Measurements from ENCODE around the gene CCL19. TPM values are rescaled to one million over a fixed set of nuclear protein-coding genes. Genes with fewer than 3 reads are reported as not detected.

The CCL19 gene
- total RNA-seq, 1 experiment from 2014 or later = not detected

- Histone ChIP-seq H3K4me1 (peaks cover 4% of the 10 kb centered on the region; the same call in 1 of the 2 replicates), H3K27me3 (replicated peaks; ENCODE audit: control insufficient read depth, insufficient read depth, low read length) (no peaks in the 10 kb centered on the region), H3K36me3 (ENCODE audit: control insufficient read depth, insufficient read depth, low read length) (no peaks in the 10 kb centered on the region), H3K4me3 (ENCODE audit: low read depth, low read length) (no peak overlapping the region), H3K9me3 (no peaks in the 10 kb centered on the region)
- no peaks in the 10 kb centered on the region for H3K36me3 Mint-ChIP-seq (ENCODE audit: insufficient read depth, unreplicated experiment)
- no peaks in the 10 kb centered on the region for H3K9me3 Mint-ChIP-seq (ENCODE audit: unreplicated experiment)
- intact Hi-C loops (cut with micrococcal nuclease; ENCODE audit: unreplicated experiment) = no loop called here
- ChIA-PET POLR2A (no interaction called here), CTCF (interaction anchor here (2.1 kb wide), 1 partner anchor 16 kb away, joined by 10 read pairs; no protein-coding TSS in a partner anchor)
- no peak for DNase-seq
- no peak for TF ChIP-seq CTCF (IDR thresholded peaks at IDR 0.05; ENCODE audit: insufficient read depth in 1 of 2, low read depth in 1 of 2, low read length in 1 of 2, severe bottlenecking in 1 of 2, unreplicated experiment in 1 of 2)
- H3K4me1 Mint-ChIP-seq (ENCODE audit: low read depth, unreplicated experiment) = peaks cover 6% of the 10 kb centered on the region
- no peaks in the 10 kb centered on the region for H3K27me3 Mint-ChIP-seq (ENCODE audit: insufficient read depth, unreplicated experiment)
- H3K27ac Mint-ChIP-seq (ENCODE audit: unreplicated experiment) = no peak overlapping the region
- no peak overlapping the region for H3K4me3 Mint-ChIP-seq (ENCODE audit: unreplicated experiment)
- no TSS peak for BruUV-seq (replicated peaks)
Measured at GRCh38 chr9:34686231-34686630, 4.8 kb downstream of the CCL19 start.

GRCh38 chr9:34685591-34685990, 5.5 kb downstream of the CCL19 start:
- Histone ChIP-seq H3K4me3 (ENCODE audit: low read depth, low read length) (no peak overlapping the region), H3K27me3 (replicated peaks; ENCODE audit: control insufficient read depth, insufficient read depth, low read length) (no peaks in the 10 kb centered on the region), H3K9me3 (no peaks in the 10 kb centered on the region), H3K36me3 (ENCODE audit: control insufficient read depth, insufficient read depth, low read length) (no peaks in the 10 kb centered on the region), H3K4me1 (peaks cover 4% of the 10 kb centered on the region; the same call in 1 of the 2 replicates)
- DNase-seq = no peak
- BruUV-seq (replicated peaks) = no TSS peak
- TF ChIP-seq CTCF (IDR thresholded peaks at IDR 0.05; ENCODE audit: insufficient read depth in 1 of 2, low read depth in 1 of 2, low read length in 1 of 2, severe bottlenecking in 1 of 2, unreplicated experiment in 1 of 2) = no peak
- ChIA-PET CTCF (interaction anchor here (2.1 kb wide), 1 partner anchor 17 kb away, joined by 10 read pairs; no protein-coding TSS in a partner anchor), POLR2A (no interaction called here)
- Mint-ChIP-seq H3K4me1 (ENCODE audit: low read depth, unreplicated experiment) (peaks cover 6% of the 10 kb centered on the region), H3K4me3 (ENCODE audit: unreplicated experiment) (no peak overlapping the region), H3K9me3 (ENCODE audit: unreplicated experiment) (no peaks in the 10 kb centered on the region), H3K27me3 (ENCODE audit: insufficient read depth, unreplicated experiment) (no peaks in the 10 kb centered on the region), H3K36me3 (ENCODE audit: insufficient read depth, unreplicated experiment) (no peaks in the 10 kb centered on the region), H3K27ac (ENCODE audit: unreplicated experiment) (no peak overlapping the region)
- intact Hi-C loops (cut with micrococcal nuclease; ENCODE audit: unreplicated experiment) = no loop called here

- ChIA-PET POLR2A (no interaction called here), CTCF (interaction anchor here (2.1 kb wide), 1 partner anchor 18 kb away, joined by 10 read pairs; no protein-coding TSS in a partner anchor)
- Mint-ChIP-seq H3K4me3 (ENCODE audit: unreplicated experiment) (no peak overlapping the region), H3K9me3 (ENCODE audit: unreplicated experiment) (no peaks in the 10 kb centered on the region), H3K27me3 (ENCODE audit: insufficient read depth, unreplicated experiment) (no peaks in the 10 kb centered on the region), H3K36me3 (ENCODE audit: insufficient read depth, unreplicated experiment) (no peaks in the 10 kb centered on the region), H3K27ac (ENCODE audit: unreplicated experiment) (no peak overlapping the region), H3K4me1 (ENCODE audit: low read depth, unreplicated experiment) (peaks cover 6% of the 10 kb centered on the region)
- H3K4me3 ChIP-seq (ENCODE audit: low read depth, low read length) = no peak overlapping the region
- BruUV-seq (replicated peaks) = no TSS peak
- H3K27me3 ChIP-seq (replicated peaks; ENCODE audit: control insufficient read depth, insufficient read depth, low read length) = no peaks in the 10 kb centered on the region
- peaks cover 4% of the 10 kb centered on the region; the same call in 1 of the 2 replicates for H3K4me1 ChIP-seq
- no peaks in the 10 kb centered on the region for H3K36me3 ChIP-seq (ENCODE audit: control insufficient read depth, insufficient read depth, low read length)
- H3K9me3 ChIP-seq = no peaks in the 10 kb centered on the region
- intact Hi-C loops (cut with micrococcal nuclease; ENCODE audit: unreplicated experiment) = no loop called here
- DNase-seq = no peak
- TF ChIP-seq CTCF (IDR thresholded peaks at IDR 0.05; ENCODE audit: insufficient read depth in 1 of 2, low read depth in 1 of 2, low read length in 1 of 2, severe bottlenecking in 1 of 2, unreplicated experiment in 1 of 2) = no peak
Measured at GRCh38 chr9:34684816-34685215, 6.3 kb downstream of the CCL19 start.

Data from Caco-2 (cell line).